ENCODE results near the gene DDA1.

DDA1 gene

DNA sequence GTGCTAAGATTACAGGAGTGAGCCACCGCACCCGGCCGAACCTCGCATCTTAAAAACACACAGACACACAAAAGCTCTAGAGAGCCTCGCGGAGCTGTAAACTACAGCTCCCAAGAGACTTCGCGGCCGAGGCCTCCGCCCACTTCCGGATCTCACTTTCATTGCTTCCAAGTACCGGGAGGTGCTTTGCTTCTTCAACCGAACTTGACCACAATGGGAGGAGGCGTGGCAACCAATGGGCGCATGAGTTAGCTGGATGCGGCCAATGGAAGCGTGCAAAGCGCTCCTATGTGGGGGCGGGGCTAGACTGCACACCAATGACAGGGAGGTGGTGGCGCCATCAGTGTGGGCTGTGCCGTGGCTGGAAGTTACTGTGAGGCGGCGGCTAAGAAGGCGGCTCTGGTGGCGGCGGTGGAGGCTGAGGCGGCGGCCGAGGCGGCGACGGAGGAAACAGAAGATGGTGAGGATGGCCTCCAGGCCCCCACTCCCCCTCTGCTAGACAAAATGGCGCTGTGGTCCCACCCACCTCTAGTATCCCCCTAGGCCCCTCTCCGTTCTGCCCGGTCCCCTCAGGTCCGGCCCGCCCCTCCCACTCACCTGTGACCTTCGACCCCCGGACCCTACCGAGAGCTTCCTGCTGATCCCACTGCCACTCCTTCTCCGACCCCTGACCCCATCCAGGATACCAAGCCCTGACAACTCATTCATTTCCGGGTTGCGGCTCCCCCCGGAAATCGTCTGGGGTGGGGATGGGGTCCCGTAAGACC lies at the start of gene DDA1:
TSS of gene DDA1 (plus strand) at position 366 of the 767 bp plus-strand sequence. CDS start at position 458, 92 bp downstream.
- Histone ChIP-seq H3K27ac (peak within 1 kb of the TSS; percentile 77 to 86), H3K4me3 (peak within 1 kb of the TSS; percentile 82)
- DNase-seq (ENCODE audit: low spot score) = peak; percentile 100
- TF ChIP-seq, protein P1, sequence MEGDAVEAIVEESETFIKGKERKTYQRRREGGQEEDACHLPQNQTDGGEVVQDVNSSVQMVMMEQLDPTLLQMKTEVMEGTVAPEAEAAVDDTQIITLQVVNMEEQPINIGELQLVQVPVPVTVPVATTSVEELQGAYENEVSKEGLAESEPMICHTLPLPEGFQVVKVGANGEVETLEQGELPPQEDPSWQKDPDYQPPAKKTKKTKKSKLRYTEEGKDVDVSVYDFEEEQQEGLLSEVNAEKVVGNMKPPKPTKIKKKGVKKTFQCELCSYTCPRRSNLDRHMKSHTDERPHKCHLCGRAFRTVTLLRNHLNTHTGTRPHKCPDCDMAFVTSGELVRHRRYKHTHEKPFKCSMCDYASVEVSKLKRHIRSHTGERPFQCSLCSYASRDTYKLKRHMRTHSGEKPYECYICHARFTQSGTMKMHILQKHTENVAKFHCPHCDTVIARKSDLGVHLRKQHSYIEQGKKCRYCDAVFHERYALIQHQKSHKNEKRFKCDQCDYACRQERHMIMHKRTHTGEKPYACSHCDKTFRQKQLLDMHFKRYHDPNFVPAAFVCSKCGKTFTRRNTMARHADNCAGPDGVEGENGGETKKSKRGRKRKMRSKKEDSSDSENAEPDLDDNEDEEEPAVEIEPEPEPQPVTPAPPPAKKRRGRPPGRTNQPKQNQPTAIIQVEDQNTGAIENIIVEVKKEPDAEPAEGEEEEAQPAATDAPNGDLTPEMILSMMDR (IDR thresholded peaks at IDR 0.05) = no peak

DNA sequence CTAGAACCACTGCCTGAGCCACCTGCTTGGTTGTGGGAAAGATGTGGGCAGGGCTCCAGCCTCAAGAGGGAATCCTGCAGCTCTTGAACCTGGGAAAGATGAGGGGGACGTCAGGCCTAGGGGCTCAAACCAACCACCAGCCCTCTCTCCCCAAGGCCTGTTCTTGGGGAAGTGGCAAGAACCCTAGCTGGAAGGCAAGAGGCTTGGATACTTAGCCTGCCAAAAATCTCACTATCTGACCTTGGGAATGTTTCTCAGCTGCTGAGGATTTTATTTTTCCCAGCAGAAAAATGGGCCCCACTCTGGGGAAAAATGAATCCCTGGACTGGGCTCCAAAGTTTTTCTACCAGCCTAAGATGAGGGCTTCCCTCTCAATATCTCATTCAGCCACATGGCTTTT lies 49.4 kb upstream of the DDA1 start:
- Histone ChIP-seq H3K4me3 (no peak overlapping the region), H3K27ac (no peak overlapping the region)
- DNase-seq (ENCODE audit: low spot score) = no peak
- TF ChIP-seq, protein P1 (IDR thresholded peaks at IDR 0.05) = no peak

DNA sequence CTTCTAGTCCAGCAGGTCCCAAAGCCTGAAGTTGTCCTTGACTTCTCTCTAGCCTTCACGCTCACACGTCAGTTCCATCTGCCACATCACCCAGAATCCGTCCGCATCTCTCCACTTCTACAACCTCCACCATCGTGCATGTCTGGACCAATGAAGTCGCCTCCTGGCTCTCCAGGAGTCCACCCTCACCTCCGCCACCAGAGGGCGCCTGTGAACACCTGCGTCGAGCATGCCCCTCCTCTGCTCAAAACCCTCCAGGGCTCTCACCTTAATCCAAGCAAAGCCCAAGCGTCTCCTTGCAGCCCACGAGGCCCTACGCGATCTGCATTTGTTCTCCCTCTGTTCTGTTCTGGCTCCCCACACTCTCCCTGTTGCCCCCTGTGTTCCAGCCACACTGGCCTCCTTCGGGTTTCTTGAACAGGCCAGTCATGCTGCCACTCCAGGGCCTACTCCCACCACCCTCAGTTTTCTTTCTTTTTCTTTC lies 48.5 kb upstream of the DDA1 start:
- Histone ChIP-seq H3K4me3 (no peak overlapping the region), H3K27ac (no peak overlapping the region)
- no peak for DNase-seq (ENCODE audit: low spot score)
- TF ChIP-seq, protein P1 (IDR thresholded peaks at IDR 0.05) = peak; percentile 67

DNA sequence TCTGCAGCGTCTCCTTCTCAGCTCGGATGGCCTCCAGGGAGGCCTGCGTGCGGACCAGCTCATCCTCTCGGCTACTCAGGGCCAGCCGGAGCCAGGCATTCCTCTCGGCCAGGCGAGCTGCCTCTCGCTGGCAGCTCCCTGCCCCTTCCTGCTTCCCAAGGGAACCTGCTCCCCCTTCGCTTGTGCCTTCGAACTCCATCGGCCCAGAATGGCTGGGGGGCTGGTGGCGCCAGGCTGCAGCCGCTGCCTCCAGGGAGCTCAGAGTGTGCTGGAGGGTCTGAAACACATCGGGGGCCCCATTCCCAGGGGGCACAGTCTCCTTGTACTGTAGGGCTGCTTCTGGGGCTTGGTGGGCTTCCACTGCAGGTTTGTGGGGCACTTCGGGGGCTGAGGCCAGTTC lies 46.8 kb upstream of the DDA1 start:
- Histone ChIP-seq H3K4me3 (no peak overlapping the region), H3K27ac (no peak overlapping the region)
- TF ChIP-seq, protein P1 (IDR thresholded peaks at IDR 0.05) = no peak
- DNase-seq (ENCODE audit: low spot score) = no peak

DNA sequence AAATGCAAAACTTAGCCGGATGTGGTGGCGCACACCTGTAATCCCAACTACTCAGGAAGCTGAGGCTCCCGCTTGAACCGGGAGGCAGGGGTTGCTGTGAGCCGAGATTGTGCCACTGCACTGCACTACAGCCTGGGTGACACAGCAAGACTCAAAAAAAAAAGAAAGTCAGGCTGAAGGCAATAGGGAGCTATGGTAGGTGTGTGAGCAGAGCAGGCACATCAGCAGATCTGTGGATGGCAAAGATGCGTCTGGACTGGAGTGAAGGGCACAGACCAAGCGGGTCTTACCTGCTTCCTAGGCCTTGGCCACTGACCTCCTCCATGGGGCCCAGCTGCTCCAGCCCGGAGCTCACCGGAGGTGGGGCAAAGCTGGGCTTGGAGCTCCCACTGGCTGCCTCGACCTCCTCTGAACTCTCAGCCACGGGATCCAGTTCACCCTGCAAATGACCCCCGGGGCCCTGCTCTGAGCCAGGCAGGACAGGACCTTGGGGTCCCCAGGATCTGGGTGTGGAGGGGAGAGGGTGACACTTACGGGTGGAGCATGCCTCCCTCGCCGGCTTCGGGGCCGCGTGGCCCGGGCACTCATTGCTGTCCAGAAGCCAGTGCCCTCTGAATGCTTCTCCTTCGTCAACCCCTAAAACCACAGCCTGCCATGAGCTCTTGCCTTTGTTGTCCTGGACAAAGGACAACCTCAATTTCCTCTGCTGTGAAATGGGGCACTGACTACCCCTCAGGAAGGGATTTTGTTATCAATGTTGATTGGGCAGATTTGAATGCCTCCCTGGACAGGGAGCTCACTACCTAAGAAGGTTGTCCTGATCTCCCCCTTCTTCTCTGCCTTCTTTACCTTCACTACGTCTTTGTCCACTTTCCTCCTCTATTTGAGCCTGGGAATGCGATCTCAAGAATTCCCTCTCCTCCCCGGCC lies 45.4 kb upstream of the DDA1 start:
- no peak for DNase-seq (ENCODE audit: low spot score)
- Histone ChIP-seq H3K4me3 (peak overlapping the region; percentile 58), H3K27ac (peak overlapping the region in 1 of 2 donors; percentile 51)
- TF ChIP-seq, protein P1 (IDR thresholded peaks at IDR 0.05) = no peak

DNA sequence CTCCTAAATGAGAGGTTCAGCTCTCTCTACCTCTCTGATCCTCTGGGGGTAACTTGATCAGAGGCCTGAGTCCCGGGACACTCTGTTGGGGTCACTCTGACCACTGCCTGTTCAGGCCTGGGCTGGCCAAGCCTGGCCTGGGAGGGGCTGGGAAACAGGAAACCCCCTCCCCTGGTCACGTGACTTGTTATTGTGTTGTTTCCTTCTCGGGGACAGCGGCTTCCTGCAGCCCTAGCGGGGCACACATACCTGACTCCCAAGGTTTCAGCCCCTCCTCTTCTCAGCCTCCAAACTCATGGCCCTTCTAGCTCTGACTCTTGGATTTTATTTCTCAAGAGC lies 44.8 kb upstream of the DDA1 start, which contains the start of gene USHBP1:
TSS of gene USHBP1 (minus strand) at position 105 of the 339 bp plus-strand sequence. CDS start 446 bp downstream, outside the sequence.
- Histone ChIP-seq H3K27ac (peak within 1 kb of the TSS in 1 of 2 donors; percentile 51), H3K4me3 (peak within 1 kb of the TSS; percentile 58)
- TF ChIP-seq, protein P1 (IDR thresholded peaks at IDR 0.05) = no peak
- no peak for DNase-seq (ENCODE audit: low spot score)
